SK-N-SH (cell line): ENCODE measurements around the gene HIPK1. TPM values are rescaled to one million over a fixed set of nuclear protein-coding genes. Genes with fewer than 3 reads are reported as not detected.

ENCODE experiments used
- CTCF ChIA-PET: fragments of 300-600, 350-600 bp; formaldehyde crosslinking; extraction: SDS; loops from one replicate; lab custom pipeline; 2021; lab: Yijun Ruan, JAX
- POLR2A ChIA-PET: fragments of 350-600 bp; sonication (Branson Sonifier 250); formaldehyde crosslinking; extraction: SDS; loops from one replicate; lab custom pipeline; 2020; ENCODE audit warnings: antibody characterized with exemption, inconsistent platforms; lab: Yijun Ruan, JAX
- DNase-seq: peaks from one replicate; pipeline ENCODE4 v3.0.0; 2012
- H2AFZ ChIP-seq: fragments of 200-600 bp; sonication (generic); 2 replicates; pipeline ENCODE4 v1.8.1; 2016; ENCODE audit warnings: antibody characterized with exemption, mild to moderate bottlenecking, low read depth
- H3F3A ChIP-seq: fragments of 200-600 bp; sonication (generic); replicated peaks from 2 replicates; pipeline ENCODE3; 2016; ENCODE audit warnings: antibody characterized with exemption, mild to moderate bottlenecking; ENCODE audit not compliant: insufficient read depth
- H3K27ac ChIP-seq, 2 experiments: fragments of 200-500 bp in 1 of 2; fragments of 200-600 bp in 1 of 2; sonication (Bioruptor generic) in 1 of 2; sonication (generic), shearing (Covaris generic) in 1 of 2; 2 replicates each; pipeline versions ENCODE4 v1.5.1 to v1.6.1; 2014 to 2016; ENCODE audit warnings: low read depth in 2 of 2, inconsistent platforms in 1 of 2, low read length in 1 of 2, mild to moderate bottlenecking in 1 of 2, mixed read lengths in 1 of 2
- H3K27me3 ChIP-seq: fragments of 200-600 bp; sonication (generic), shearing (Covaris generic); 2 replicates; pipeline ENCODE4 v1.6.1; 2016; ENCODE audit warnings: mixed run types; ENCODE audit not compliant: insufficient read depth
- H3K36me3 ChIP-seq, 2 experiments: fragments of 200-500 bp in 1 of 2; fragments of 200-600 bp in 1 of 2; sonication (Bioruptor generic) in 1 of 2; sonication (generic) in 1 of 2; replicated peaks in 1 of 2; 2 replicates each; pipeline versions ENCODE3 to v1.5.1; 2014 to 2016; ENCODE audit warnings: low read length in 1 of 2, mild to moderate bottlenecking in 1 of 2; ENCODE audit not compliant: insufficient read depth in 2 of 2, control insufficient read depth in 1 of 2
- H3K4me1 ChIP-seq, 2 experiments: fragments of 200-500 bp in 1 of 2; fragments of 200-600 bp in 1 of 2; sonication (Bioruptor generic) in 1 of 2; sonication (generic), shearing (Covaris generic) in 1 of 2; 2 replicates each; pipeline versions ENCODE4 v1.5.1 to v1.6.1; 2014 to 2016; ENCODE audit warnings: low read depth in 1 of 2, low read length in 1 of 2, mixed run types in 1 of 2; ENCODE audit not compliant: insufficient read depth in 2 of 2, control insufficient read depth in 1 of 2
- H3K4me2 ChIP-seq: fragments of 200-600 bp; sonication (generic), shearing (Covaris generic); 2 replicates; pipeline ENCODE4 v1.6.1; 2017; ENCODE audit warnings: mixed run types
- H3K4me3 ChIP-seq, 2 experiments: fragments of 200-500 bp in 1 of 2; fragments of 200-600 bp in 1 of 2; sonication (Bioruptor generic) in 1 of 2; sonication (generic), shearing (Covaris generic) in 1 of 2; 2 replicates each; pipeline versions ENCODE4 v1.5.1 to v1.8.1; 2014 to 2016; ENCODE audit warnings: low read depth in 2 of 2, inconsistent platforms in 1 of 2, low read length in 1 of 2, mild to moderate bottlenecking in 1 of 2, mixed read lengths in 1 of 2, moderate library complexity in 1 of 2
- H3K79me2 ChIP-seq: fragments of 200-600 bp; sonication (generic); 2 replicates; pipeline ENCODE4 v1.8.1; 2017; ENCODE audit warnings: mild to moderate bottlenecking; ENCODE audit not compliant: insufficient read depth
- H3K9ac ChIP-seq: fragments of 200-600 bp; sonication (generic); 2 replicates; pipeline ENCODE4 v1.6.1; 2017; ENCODE audit warnings: mixed run types
- H3K9me2 ChIP-seq: fragments of 200-600 bp; sonication (generic); 2 replicates; pipeline ENCODE4 v1.6.1; 2017; ENCODE audit warnings: mixed run types
- H3K9me3 ChIP-seq: fragments of 200-600 bp; sonication (generic); 2 replicates; pipeline ENCODE4 v1.6.1; 2017; ENCODE audit warnings: mixed run types, mild to moderate bottlenecking, moderate library complexity
- H4K20me1 ChIP-seq: fragments of 200-600 bp; sonication (generic); 2 replicates; pipeline ENCODE4 v1.6.1; 2017; ENCODE audit warnings: mild to moderate bottlenecking, mixed run types; ENCODE audit not compliant: insufficient read depth
- CHD2 ChIP-seq: fragments of 150-350 bp; IDR thresholded peaks from 2 replicates; pipeline ENCODE4 v1.6.1; 2018; ENCODE audit warnings: low read length; ENCODE audit not compliant: partially characterized antibody
- CTCF ChIP-seq: fragments of 200-600 bp; sonication (generic); IDR thresholded peaks from 2 replicates; pipeline ENCODE4 v1.6.1; 2017; ENCODE audit warnings: antibody characterized with exemption, mild to moderate bottlenecking, moderate library complexity
- EZH2phosphoT487 ChIP-seq: fragments of 200-600 bp; sonication (generic); IDR thresholded peaks from 2 replicates; pipeline ENCODE4 v1.6.1; 2017; ENCODE audit warnings: low read depth, mixed run types, mild to moderate bottlenecking, antibody characterized with exemption, moderate library complexity, borderline replicate concordance
- GATA2 ChIP-seq: sonication (generic); formaldehyde crosslinking; IDR thresholded peaks from 2 replicates; pipeline ENCODE4 v1.5.0; 2020; ENCODE audit warnings: mild to moderate bottlenecking, missing genetic modification reagents
- MAX ChIP-seq: IDR thresholded peaks from 2 replicates; pipeline ENCODE4 v1.4.0; 2012; ENCODE audit warnings: low read depth
- PBX3 ChIP-seq: IDR thresholded peaks from 2 replicates; pipeline ENCODE4; 2012
- POLR2AphosphoS5 ChIP-seq: IDR thresholded peaks from 2 replicates; pipeline ENCODE4 v1.6.1; 2012; ENCODE audit warnings: low read depth, low read length
- RAD21 ChIP-seq: IDR thresholded peaks from 2 replicates; pipeline ENCODE4 v1.6.1; 2012; ENCODE audit warnings: mild to moderate bottlenecking, low read length
- RFX5 ChIP-seq: IDR thresholded peaks from 2 replicates; pipeline ENCODE4 v1.6.1; 2012; ENCODE audit warnings: mild to moderate bottlenecking, improper control_type of control experiment, low read length
- RXRA ChIP-seq: IDR thresholded peaks from 2 replicates; pipeline ENCODE4 v1.4.0; 2012; ENCODE audit warnings: low read depth, mild to moderate bottlenecking, borderline replicate concordance
- SIN3A ChIP-seq: IDR thresholded peaks from 2 replicates; pipeline ENCODE4 v1.6.1; 2012; ENCODE audit warnings: low read depth, mild to moderate bottlenecking, low read length, moderate library complexity, borderline replicate concordance
- TAF1 ChIP-seq: IDR thresholded peaks from 2 replicates; pipeline ENCODE4 v1.6.1; 2012; ENCODE audit warnings: low read depth, mild to moderate bottlenecking, low read length, moderate library complexity, borderline replicate concordance
- TCF12 ChIP-seq: IDR thresholded peaks from 2 replicates; pipeline ENCODE4 v1.4.0; 2012
- USF2 ChIP-seq: fragments of 150-350 bp; IDR thresholded peaks from 2 replicates; pipeline ENCODE4 v1.6.1; 2017; ENCODE audit warnings: antibody characterized with exemption, low read length, low read depth, borderline replicate concordance
- YY1 ChIP-seq: IDR thresholded peaks from 2 replicates; pipeline ENCODE4 v1.4.0; 2012; ENCODE audit warnings: low read depth, mild to moderate bottlenecking
- ZBTB33 ChIP-seq: IDR thresholded peaks from 2 replicates; pipeline ENCODE4 v1.4.0; 2012; ENCODE audit warnings: low read depth, borderline replicate concordance
- WGBS: methylation state at CpG from one replicate; pipeline ENCODE4 v1.1.6; 2017; ENCODE audit warnings: low lambda C conversion rate; 5-methylcytosine and 5-hydroxymethylcytosine counted together
- polyA plus RNA-seq, 3 experiments: library from polyadenylated mRNA; depleted of rRNA; stranded (reverse); fragments of >200 nt; gene quantifications; 2 replicates each; pipeline ENCODE4 v1.2.3, GENCODE V29; 2012

The HIPK1 gene
- polyA plus RNA-seq, 1 of the 3 experiments (the other 2 are of a cell fraction), result 7.1 TPM

- no peak overlapping the region for H3K9ac ChIP-seq
- no peak overlapping the region for H3K4me2 ChIP-seq
- no peak overlapping the region for H3K27ac ChIP-seq
- no peak overlapping the region for H3K4me3 ChIP-seq
- ChIA-PET CTCF (interaction anchor here (1.4 kb wide), 1 partner anchor 40 kb away, joined by 3 read pairs; no protein-coding TSS in a partner anchor), POLR2A (no interaction called here)
- TF ChIP-seq YY1, result no peak
- no peak for TF ChIP-seq TAF1
- no peak for TF ChIP-seq MAX
- TF ChIP-seq CHD2, result no peak
- no peak for TF ChIP-seq EZH2phosphoT487
- no peak for TF ChIP-seq USF2
- TF ChIP-seq ZBTB33, result no peak
- no peak for TF ChIP-seq RXRA
- TF ChIP-seq RFX5, result no peak
- no peak for TF ChIP-seq POLR2AphosphoS5
- TF ChIP-seq CTCF, result no peak
- TF ChIP-seq PBX3, result no peak
- TF ChIP-seq TCF12, result no peak
- TF ChIP-seq SIN3A, result no peak
- TF ChIP-seq RAD21, result no peak
- no peak for TF ChIP-seq GATA2 (CRISPR knock-in tag)
- peaks cover 96% of the 10 kb centered on the region for H3K79me2 ChIP-seq
- no peak overlapping the region for H2AFZ ChIP-seq
- no peaks in the 10 kb centered on the region for H3K9me2 ChIP-seq
- H3F3A ChIP-seq, result no peaks in the 10 kb centered on the region
- H3K9me3 ChIP-seq, result no peaks in the 10 kb centered on the region
- no peak for DNase-seq
- peaks cover 0 to 8% of the 10 kb centered on the region in 2 experiments; a peak in 2 of 4 replicates for H3K4me1 ChIP-seq
- WGBS, result 90% methylated on average over 1 of the region's 1 CpG
- H3K36me3 ChIP-seq, result peaks cover 2 to 9% of the 10 kb centered on the region in 2 experiments
- no peaks in the 10 kb centered on the region for H3K27me3 ChIP-seq
- H4K20me1 ChIP-seq, result peaks cover 87% of the 10 kb centered on the region
These were observed 8.0 kb downstream of the HIPK1 start for GRCh38 chr1:113937146-113937545.
